ENCODE results near the gene SLC24A4. TPM values are rescaled to one million over a fixed set of nuclear protein-coding genes. Genes with fewer than 3 reads are reported as not detected.

Gene SLC24A4
- total RNA-seq, 1 donor from 2014 or later = 0.34 TPM

DNA sequence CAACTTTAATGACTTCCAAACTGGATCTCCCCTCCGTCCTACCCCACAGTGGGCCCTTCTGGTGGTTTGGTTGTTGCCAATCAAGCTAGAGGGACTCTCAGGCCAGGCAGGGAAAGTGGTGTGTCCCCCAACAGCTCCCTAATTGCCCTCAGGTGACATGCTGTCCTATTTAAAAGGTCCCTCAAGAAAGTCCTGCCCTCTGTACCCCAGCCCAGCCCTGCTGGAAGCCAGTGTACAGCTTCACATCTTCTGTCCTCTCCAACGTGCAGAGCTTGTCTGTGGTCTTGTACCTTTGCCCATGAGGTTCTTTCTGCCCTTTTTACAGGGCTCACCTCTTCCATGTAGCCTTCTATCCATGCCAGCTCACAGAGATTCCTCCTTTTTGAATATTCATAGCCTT is 194.8 kb downstream of the SLC24A4 start:
- peaks cover 2% of the 10 kb centered on the region for H3K27me3 Mint-ChIP-seq (ENCODE audit: unreplicated experiment)
- no peaks in the 10 kb centered on the region for H3K36me3 Mint-ChIP-seq (ENCODE audit: unreplicated experiment)
- H3K4me3 Mint-ChIP-seq (ENCODE audit: unreplicated experiment) = no peak overlapping the region
- H3K27ac Mint-ChIP-seq (ENCODE audit: unreplicated experiment) = no peak overlapping the region
- no peak for DNase-seq
- peaks cover 6% of the 10 kb centered on the region for H3K4me1 Mint-ChIP-seq (ENCODE audit: low read depth, unreplicated experiment)
- peaks cover 3% of the 10 kb centered on the region for H3K9me3 Mint-ChIP-seq (ENCODE audit: unreplicated experiment)
- no peak for TF ChIP-seq CTCF (IDR thresholded peaks at IDR 0.05; ENCODE audit: partially characterized antibody, unreplicated experiment)

DNA sequence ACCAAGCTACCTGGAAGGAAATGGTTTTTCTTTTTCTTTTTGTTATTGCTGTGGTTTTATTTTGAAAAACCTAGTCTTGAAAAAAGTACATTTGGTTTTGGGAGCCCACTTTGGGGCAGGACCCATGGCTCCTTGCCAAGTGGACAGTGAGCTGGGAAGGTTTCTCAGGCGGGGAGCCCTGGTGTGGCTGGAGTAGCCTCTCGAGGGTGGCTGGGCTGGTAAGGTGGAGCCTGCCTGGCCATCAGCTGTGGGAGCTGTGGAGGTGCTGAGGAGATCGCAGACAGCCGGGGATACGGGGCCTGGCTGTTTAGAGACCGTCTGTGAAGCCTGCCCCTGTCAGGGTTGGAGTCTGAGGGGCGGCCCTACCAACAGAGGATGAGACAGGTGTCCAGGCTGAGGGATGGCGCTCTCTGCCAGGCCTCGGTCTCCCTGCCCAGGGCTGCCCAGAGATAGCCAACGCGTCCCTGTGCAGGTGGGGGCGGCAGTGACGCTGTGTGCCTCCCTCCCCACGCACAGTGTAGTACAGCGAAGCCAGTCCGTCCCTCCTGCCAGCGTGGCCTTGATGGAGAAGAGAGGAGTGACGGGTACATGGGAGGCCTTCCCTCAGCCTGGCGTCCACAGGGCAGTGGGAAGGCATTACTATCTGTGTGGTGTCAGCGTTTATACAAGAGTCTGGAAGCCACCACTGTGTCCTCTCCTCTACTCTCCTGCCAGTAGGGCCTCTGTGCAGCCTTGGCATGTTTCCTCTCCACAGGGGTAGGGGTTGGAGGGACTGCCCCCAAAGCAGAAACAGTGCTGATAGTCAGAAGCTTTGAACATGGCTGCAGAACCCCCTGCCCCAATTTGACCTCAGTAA is 196.5 kb downstream of the SLC24A4 start:
- no peak overlapping the region for H3K27ac Mint-ChIP-seq (ENCODE audit: unreplicated experiment)
- peaks cover 6% of the 10 kb centered on the region for H3K4me1 Mint-ChIP-seq (ENCODE audit: low read depth, unreplicated experiment)
- DNase-seq = no peak
- peaks cover 2% of the 10 kb centered on the region for H3K27me3 Mint-ChIP-seq (ENCODE audit: unreplicated experiment)
- H3K36me3 Mint-ChIP-seq (ENCODE audit: unreplicated experiment) = no peaks in the 10 kb centered on the region
- TF ChIP-seq CTCF (IDR thresholded peaks at IDR 0.05; ENCODE audit: partially characterized antibody, unreplicated experiment) = no peak
- H3K9me3 Mint-ChIP-seq (ENCODE audit: unreplicated experiment) = peaks cover 3% of the 10 kb centered on the region
- no peak overlapping the region for H3K4me3 Mint-ChIP-seq (ENCODE audit: unreplicated experiment)

DNA sequence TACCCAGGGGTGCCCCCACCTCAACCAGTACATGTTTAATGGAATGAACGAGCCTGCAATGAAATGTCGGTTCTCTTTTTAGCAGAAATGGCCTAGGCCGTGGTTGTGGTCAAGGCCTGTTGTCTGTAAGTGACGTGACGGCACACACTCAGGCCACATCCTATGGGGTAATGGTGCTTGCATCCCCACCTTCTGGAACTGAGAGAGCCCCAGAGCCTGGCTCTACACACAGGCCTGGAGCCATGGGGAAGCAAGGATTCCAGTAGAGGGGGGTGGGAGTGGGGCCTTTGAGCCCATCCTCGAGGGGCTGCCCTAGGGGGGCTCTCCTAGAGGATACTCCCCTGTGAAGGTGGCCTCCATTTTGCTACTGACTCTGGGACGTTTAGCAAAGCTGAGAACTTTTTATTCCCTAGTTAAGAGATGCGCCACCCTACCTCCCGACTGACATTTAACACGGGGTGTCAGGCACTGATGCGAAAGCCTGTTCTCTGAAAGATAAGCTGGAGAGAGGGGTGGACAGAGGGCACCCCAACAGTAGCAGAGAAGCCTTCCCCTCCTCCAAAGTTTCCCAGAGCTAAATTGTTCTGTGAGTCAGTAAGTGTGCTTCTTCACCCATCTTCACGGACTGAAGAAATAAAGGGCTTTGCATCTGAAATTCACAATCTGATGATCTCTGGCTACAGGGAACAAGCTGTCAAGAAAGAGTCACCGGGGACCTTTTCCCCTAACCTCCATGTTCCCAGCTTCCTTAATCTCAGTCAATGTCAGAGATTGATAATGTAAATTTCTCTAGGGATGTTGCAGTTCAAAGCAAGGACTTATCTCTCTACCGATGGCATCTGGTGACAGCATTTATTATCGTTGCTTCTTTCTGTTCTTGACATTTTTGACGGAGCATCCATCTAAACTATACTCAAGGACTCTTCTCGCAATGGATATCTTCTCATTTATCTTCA is 197.4 kb downstream of the SLC24A4 start:
- no peaks in the 10 kb centered on the region for H3K36me3 Mint-ChIP-seq (ENCODE audit: unreplicated experiment)
- H3K27me3 Mint-ChIP-seq (ENCODE audit: unreplicated experiment) = no peaks in the 10 kb centered on the region
- DNase-seq = no peak
- no peak overlapping the region for H3K4me3 Mint-ChIP-seq (ENCODE audit: unreplicated experiment)
- H3K9me3 Mint-ChIP-seq (ENCODE audit: unreplicated experiment) = peaks cover 3% of the 10 kb centered on the region
- no peak overlapping the region for H3K27ac Mint-ChIP-seq (ENCODE audit: unreplicated experiment)
- peaks cover 6% of the 10 kb centered on the region for H3K4me1 Mint-ChIP-seq (ENCODE audit: low read depth, unreplicated experiment)
- TF ChIP-seq CTCF (IDR thresholded peaks at IDR 0.05; ENCODE audit: partially characterized antibody, unreplicated experiment) = no peak

GRCh38 chr14:92521058-92521415 is 198.1 kb downstream of the SLC24A4 start:
- peaks cover 3% of the 10 kb centered on the region for H3K9me3 Mint-ChIP-seq (ENCODE audit: unreplicated experiment)
- H3K4me1 Mint-ChIP-seq (ENCODE audit: low read depth, unreplicated experiment) = peaks cover 6% of the 10 kb centered on the region
- no peaks in the 10 kb centered on the region for H3K36me3 Mint-ChIP-seq (ENCODE audit: unreplicated experiment)
- DNase-seq = no peak
- no peak overlapping the region for H3K4me3 Mint-ChIP-seq (ENCODE audit: unreplicated experiment)
- TF ChIP-seq CTCF (IDR thresholded peaks at IDR 0.05; ENCODE audit: partially characterized antibody, unreplicated experiment) = no peak
- H3K27me3 Mint-ChIP-seq (ENCODE audit: unreplicated experiment) = no peaks in the 10 kb centered on the region
- no peak overlapping the region for H3K27ac Mint-ChIP-seq (ENCODE audit: unreplicated experiment)

Data from glutamatergic neuron (in vitro differentiated cells).